Midbrain (tissue), 1 donor: ENCODE measurements around the gene CNBP.

Experiments used
- DNase-seq: peaks from one replicate; lab custom pipeline; 2025; lab: John Stamatoyannopoulos, UW

CNBP gene

GRCh38 chr3:129131465-129132088 is 52.1 kb downstream of the CNBP start:
- no peak for DNase-seq

GRCh38 chr3:129130291-129130813 is 53.3 kb downstream of the CNBP start:
- no peak for DNase-seq

GRCh38 chr3:129128357-129129155 is 55.1 kb downstream of the CNBP start:
- DNase-seq: no peak

- DNase-seq: no peak
These were observed 56.9 kb downstream of the CNBP start for GRCh38 chr3:129126726-129127280.

DNA sequence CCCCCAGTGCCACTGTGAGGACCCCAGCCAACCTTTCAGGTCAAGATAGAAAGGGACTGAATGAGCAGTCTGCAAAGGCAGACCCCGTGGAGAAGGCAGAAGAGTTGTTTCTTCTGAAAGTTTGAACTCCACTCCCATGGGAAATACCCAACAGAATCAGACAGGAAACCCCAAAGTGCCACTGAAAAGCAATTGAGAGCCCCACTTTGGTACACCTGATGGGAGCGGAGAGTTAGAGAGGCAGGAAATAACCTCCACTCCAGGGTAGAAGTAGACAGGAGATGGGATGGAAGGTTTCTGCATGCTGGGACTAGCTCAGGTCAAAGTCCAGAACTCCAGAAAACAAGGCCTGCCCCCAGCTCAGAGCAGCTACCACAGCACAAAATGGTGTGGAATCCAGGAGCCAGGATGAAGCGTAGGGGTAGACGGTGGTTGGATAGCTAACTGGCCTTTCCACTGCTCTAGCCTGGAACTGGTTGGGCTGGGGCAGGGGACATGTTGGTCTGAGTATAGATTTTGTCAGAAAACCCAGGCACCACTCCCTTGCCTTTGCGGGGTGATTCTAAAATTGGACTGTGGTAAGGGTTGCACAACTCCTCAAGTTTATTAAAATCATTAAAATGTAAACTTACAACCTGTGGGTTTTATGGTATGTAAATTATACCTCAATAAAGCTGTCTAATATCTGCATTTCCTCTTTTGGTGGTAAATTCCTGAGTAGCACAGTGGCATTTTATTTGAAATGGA is 60.2 kb downstream of the CNBP start:
- no peak for DNase-seq

- DNase-seq: no peak
These were observed 61.2 kb downstream of the CNBP start for GRCh38 chr3:129122412-129123011.

GRCh38 chr3:129121792-129122411 is 61.8 kb downstream of the CNBP start, which contains the start of gene RAB43:
RAB43 (minus strand) TSS chr3:129121804; CDS start chr3:129121489, 315 bp downstream.
- DNase-seq: peak; percentile 78

DNA sequence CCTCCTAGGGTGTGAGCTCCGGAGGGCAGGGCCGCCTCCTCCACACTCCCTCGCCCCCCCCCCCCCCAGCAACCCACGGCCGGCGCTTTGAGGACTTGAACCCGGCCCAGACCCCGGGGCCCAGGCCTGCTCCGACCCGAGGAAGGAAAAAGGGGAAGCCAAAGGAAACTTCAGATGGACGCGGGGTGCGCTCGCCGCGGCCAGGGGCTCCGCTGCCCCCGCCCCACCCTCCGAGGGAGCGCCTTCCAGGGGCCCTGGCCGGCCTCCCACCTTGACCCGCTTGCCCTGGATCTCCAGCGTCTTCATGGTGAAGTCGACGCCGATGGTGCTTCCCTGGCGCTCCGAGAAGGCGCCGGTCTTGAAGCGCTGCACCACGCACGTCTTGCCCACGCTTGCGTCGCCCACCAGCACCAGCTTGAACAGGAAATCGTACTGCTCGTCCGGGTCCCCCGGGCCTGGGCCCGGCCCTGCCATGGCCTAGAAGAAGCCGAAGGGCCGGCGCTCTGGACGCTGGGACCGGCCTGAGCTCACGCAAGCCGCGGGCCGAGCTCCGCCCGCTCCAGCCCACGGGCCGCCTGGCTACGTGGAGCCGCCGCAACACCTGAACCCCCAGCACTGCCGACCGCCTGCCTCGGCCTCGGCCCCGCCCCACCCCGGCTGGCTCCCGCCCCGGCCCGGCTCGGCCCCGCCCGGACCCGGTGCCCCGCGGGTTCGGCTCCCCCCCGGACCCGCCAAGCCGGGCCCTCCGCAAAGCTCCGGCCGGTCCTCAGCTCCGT is 62.5 kb downstream of the CNBP start:
- no peak for DNase-seq

DNA sequence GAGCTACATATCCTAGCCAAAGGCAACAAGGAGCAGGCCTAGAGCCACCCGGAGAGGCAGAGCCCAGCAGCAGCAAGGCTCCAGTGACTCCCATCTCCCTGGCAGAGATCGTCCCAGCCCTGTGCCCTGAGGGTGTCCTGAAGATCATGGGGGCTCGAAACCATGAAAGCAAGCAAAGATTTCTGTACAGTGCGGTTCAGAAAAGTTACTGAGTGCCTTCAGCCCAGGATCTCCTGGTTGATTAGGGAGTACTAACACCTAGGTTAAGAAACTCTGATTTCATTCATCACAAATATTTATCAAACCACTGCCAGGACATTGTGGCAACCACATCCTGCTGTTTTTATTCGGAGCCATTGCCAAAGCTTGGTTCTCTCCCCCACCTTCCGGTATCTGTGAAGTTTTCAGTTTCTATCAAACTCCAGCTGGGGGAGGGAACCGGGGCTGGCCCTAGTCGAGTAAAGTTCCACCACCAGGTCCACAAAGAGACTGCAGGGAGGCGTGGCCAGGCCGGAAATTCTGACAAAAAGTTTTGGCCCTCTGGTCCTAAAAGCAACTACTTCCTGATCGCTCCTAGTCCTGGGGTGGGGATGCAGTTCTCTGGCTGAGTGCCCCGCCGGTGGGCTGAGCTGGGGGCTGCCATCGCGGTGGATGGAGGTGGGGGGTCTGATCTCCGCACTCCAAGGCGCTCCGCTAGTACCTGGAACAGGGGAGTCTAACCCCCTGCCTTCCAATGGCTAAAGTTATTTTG is 63.3 kb downstream of the CNBP start:
- DNase-seq: peak; percentile 24

DNA sequence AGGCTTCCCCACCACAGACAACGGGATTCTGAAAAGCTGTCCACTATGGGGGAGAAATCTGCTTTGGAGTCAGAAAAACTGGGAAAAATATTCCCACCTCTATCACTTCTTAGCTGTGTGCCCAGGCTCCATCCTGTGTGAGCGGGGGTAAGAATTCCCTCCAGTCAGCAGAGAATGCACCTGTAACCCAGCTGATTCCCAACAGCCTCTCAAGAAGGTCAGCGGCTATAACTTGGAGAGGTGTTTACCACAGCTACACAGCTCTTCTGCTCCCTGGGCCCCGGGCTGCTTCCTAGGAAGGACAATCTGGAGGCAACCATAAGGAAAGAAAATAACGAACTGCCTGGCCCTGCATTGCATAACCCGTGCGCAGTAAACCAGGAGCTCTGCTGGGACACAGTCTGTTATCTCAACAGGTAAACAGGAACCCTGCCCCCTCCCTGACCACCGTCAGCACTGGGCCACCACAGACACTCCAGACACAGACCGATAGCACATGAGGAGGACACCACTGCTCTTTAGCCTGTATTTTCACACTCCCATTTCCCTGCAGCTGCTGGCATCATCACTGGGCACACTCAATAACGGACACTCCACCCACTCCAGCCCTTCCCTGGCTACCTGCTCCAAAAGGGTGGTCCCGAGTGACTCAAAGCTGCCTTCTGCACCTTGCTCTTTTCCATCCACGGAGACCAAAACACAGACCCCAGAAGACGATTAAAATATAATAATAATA is 64.2 kb downstream of the CNBP start:
- DNase-seq: no peak

DNA sequence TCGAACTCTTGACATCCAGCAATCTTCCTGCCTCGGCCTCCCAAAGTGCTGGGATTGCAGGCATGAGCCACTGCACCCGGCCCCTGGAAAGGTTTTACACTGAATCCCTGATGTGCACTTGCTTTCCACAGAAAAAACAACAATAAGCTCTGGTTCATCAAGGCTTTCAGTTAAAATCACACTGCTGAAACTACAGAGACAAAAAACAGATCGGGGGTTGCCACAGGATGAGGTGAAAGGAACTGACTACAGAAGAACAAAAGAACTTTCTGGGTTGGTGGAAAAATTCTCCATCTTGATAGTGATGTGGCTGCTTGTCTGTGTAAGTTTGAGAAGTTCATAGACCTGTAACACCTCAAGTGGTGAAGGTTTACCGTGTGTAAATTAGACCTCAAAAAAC is 65.0 kb downstream of the CNBP start:
- DNase-seq: no peak
